NOMO-1 treated with DMSO at 0.1 percent for 48 hours (cell line): Measurements from ENCODE around the gene CLDND1.
A peak's percentile ranks its signal among the peaks of the same experiment; 100 is the strongest.

Source experiments
- DNase-seq: peaks from one replicate; lab custom pipeline; 2025; ENCODE audit not compliant: unreplicated experiment; lab: John Stamatoyannopoulos, UW

The CLDND1 gene

DNA sequence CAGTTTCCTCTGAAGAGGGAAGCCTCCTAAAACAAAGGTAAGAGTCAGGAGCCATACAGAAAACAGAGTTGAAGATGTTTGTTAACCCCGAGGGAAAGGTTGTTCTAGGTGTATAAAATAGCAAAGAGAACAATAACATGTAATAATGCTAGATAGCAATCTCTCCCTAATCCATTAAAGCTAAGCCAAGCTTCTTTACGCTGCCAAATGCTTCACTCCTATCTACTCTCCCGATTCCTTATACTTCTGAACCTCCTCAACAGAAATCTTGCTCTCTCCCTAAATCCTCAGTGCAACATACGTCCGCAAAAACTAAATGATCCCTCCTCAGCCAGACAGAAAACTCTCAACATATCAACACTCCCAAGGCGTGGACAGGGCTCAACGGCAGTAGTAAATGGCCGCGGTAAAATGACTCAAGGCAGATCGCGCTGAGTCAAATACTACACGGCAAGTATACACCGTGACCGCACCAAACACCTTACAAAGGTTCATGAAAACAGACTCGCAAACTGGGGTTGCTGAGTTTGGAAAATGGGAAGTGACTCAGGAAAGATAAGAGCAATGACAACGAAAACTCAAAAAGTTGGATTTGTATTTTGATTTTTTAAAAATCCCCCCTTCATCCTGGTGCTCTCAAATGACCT, 682 bp downstream of the CLDND1 start:
- peak; percentile 58 for DNase-seq

DNA sequence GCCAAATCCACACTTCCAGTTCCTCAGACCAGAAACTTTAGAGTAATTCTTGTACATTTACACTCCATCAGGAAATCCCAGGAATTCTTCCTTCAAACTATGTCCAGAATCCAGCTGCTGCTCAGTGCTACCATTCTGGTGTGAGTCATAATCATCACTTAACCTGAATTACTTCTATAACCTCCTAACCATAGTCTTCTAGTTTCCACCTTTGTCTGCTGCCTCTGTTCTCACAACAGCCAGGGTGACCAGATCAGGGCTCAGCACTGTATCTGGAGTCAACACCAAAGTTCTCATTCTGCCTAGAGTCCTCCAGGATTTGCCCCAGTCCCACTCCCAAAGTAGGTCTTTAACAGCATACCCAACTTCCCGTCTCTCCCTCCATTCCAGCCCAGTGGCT, 3.4 kb downstream of the CLDND1 start:
- DNase-seq: no peak

DNA sequence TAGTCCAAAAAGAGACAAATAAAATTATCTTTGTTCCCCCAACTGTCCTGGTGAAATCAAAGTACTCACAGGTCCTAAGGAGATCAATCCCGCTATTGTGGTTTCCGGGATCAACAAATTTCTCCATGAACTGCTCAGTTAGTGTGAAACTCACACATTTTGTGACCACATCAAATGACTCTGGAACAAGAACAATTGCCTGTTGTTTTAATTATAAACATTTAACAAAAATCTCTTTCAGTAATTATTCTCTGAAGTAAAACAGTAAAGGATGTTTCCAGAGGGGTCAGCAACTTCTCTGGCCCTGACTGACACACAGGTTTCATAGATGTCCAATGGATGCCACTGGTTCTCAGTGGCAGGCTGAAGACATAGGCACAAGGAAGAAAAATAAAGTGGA, 3.9 kb downstream of the CLDND1 start:
- no peak for DNase-seq

DNA sequence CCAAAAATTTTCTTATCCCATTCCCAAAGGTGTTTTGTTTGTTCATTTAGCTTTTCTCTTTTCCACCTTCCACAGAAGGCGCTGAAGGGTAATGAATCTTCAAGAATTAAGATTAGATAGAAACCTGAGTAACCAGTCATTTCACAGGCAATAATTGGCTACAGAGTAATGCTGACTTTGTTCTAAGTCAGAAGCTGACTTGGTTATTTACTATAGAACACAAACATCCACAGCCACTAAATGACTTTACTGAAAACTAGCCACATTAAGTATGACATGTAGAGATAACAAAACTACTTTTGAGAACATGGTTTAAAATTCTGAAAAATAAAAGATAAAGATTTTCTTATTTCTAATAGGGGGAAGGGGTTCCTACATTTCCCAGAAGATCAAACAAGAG, 7.8 kb downstream of the CLDND1 start:
- DNase-seq: no peak

DNA sequence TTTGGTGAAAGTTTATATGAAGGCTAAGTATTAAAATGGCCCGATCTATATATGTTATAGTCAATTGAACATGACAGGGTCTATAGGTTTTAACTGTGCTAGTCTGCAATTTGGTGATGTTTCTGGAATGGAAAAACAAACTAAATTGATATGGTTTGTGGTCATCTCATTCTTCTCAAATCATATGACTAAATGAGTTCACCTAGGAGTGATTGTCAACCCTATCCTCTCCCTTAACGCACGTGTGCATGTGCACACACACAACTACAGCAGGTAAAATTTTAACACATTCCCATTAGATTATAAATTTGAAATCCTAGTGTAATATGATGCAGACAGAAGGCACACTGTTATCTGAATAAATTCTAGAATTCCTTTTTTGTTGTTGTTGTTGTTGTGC, 9.0 kb downstream of the CLDND1 start:
- DNase-seq: no peak

DNA sequence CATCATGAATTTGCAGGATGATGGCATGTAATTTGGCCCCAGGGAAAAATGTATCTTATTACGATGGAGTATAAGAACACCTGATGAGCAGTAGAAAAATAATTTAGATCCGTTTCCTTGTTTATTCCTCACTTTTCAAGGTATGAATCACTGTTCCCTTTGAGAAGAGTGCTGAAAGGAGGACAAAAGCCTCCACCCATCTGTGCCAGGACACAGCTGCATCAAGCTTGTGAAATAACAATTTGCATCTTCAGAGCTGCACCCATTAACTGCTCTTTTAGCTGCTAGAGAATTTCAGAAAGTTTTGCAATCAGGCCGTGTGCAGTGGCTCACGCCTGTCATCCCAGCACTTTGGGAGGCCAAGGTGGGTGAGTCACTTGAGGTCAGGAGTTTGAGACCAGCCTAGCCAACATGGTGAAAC, 9.6 kb downstream of the CLDND1 start:
- peak; percentile 94 for DNase-seq

DNA sequence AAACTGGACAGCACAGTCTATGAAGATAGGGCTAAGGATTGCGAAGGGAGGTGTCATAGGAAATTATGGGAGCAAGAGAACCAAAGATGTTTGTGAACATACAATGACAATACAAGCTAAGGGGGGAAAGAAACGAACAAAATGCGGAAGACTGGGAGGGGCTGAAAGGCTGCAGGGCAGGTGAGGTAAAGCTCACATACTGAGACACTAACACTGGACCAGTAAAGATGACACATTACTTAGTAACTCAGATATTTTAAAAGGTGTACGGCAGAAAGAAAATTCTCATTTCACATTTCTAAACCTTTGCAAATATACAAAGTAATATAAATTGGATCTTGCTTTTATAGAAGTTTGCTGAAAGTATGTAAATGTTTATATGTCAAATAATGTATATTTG, 10.1 kb downstream of the CLDND1 start:
- DNase-seq: no peak

DNA sequence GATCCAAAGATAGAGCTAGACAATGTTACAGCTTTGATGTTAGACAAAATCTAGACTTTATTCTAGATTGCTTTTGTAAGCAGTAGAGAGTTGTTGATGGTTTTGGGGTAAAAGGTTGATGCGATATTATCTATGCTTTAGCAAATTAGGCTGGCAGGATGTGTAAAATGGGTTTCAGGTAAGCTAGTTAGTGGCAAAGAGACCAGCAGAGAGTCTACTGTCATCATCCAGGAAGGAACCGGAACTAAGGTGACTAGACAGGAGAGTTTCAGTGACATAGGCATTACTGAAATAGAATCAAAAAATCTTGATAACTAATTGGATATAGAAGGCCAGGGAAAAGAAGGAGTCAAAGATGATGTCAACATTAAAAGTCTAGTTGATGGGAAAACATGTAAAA, 14.1 kb downstream of the CLDND1 start:
- DNase-seq: no peak

DNA sequence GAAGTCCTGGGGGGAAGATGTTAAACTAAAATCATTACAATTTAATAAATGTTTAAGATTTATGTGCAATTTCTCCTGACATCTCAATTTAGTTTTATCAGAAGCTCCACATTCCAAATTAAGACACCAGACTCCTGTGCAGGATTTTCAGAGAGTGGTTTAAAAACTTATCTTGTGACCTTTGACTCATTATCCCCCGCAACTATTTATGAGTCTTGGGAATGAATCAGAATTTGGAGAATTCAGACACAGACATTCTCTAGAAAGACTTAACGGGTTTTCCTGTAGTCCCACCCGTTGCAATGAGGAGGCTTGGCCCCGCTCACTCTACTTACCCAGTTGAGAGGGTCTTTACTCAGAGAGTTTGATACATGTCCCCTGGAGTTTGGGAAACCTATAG, 18.2 kb downstream of the CLDND1 start:
- no peak for DNase-seq

DNA sequence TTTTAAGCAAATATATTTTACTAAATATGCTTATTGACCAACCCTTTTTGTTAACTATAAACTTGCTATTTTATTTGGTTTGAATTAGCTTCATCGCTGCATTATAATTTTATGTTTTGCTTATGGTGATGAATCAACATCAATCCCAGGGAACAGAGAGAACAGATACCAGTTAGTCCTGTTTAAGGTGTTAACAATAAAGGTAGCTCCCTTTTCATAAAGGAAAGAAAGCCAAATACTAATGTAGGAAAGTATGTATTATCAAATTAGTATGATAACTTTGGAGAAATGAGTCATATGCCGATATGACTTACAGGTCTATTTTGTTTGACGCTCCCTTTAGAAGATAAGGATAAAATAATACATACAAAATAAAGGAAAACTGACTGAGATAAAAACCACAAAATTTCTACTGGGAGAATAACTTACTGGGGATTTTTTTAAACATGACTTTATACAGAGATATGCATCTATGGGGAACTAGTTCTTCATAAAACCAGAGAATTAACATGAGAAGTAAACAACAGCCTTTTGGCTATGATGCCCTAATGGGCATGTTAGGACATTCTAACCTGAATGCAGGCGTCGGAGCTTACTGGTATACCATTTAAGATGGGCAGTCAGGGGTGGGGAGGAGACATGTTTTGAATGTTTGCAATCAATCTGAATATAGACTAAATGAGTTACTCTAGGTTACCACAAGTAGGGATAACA, 20.7 kb downstream of the CLDND1 start:
- DNase-seq: no peak

DNA sequence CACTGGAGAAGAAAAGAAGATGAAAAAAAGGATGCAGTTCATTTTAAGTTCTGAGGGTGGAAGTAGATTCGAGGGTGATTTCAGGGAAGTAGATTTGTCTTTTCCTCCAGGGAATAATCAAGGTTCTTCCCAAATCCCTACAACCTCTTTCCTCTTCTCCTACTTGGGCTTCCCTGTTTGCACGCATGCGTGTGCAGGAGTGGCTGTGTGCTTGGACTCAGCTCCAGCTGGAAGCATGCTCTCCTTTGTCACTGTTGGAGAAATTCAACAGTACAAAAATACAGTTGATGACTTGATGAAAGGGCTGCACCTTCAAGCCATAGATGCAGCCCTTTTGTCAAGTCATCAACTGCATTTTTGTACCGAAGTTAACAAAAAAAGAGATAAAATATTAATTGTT, 21.4 kb downstream of the CLDND1 start:
- DNase-seq: no peak

DNA sequence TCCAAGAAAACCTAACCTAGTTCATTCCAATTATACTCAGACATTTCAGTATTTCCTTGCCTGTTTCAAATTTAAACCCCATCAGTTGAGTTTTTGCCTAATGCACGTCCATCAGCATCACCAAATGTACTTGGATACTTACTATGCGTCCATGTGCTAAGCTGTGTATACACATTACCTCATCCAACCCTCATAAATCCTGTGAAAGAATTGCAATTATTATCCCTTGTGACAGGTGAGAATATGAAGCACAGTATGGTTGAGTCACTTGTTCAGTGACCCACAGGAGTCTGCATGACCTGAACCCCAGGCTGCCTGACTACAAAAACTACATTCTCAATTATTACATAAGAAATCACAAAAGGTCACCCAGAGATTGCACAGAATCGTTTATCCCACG, 22.7 kb downstream of the CLDND1 start:
- DNase-seq: no peak

DNA sequence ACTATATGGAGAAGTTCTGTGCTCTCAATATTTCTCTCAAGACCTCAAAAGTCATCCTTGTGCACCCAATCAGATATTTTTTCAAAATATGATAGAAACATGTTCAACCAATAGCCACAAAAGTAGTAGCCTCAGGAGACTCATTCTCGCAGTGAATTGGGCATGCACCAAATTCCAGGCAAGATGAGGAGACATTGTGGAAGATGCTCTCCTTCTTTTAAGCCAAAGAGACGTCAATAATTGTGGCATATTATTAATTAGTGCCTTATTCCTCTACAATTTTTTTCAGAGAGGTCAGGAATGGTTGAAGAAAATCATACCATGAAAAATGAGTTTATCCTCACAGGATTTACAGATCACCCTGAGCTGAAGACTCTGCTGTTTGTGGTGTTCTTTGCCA, 25.3 kb downstream of the CLDND1 start, which contains the start of gene OR5K2:
TSS of gene OR5K2 (plus strand) at position 301 of the 400 bp plus-strand sequence. CDS start at position 301, 0 bp downstream.
- no peak for DNase-seq

DNA sequence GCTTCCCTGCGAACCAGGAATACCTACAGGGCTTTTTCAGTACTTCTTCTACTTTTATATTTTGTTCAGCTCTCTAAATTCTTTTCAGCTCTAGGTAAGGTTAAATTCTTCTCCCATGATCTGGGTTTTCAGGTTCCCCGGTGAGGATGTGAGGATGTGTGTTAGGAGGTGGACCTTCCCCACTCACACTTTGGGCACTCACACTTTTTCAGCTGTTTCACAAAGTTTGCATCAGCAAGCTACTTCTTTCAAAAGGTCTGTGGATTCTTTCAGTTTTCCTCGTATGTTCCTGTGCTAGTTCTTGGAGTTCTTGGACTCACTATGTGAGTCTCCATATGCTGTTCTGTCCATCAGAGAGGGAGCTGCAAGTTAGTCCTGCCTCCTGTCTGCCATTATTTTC, 39.1 kb downstream of the CLDND1 start:
- DNase-seq: no peak

DNA sequence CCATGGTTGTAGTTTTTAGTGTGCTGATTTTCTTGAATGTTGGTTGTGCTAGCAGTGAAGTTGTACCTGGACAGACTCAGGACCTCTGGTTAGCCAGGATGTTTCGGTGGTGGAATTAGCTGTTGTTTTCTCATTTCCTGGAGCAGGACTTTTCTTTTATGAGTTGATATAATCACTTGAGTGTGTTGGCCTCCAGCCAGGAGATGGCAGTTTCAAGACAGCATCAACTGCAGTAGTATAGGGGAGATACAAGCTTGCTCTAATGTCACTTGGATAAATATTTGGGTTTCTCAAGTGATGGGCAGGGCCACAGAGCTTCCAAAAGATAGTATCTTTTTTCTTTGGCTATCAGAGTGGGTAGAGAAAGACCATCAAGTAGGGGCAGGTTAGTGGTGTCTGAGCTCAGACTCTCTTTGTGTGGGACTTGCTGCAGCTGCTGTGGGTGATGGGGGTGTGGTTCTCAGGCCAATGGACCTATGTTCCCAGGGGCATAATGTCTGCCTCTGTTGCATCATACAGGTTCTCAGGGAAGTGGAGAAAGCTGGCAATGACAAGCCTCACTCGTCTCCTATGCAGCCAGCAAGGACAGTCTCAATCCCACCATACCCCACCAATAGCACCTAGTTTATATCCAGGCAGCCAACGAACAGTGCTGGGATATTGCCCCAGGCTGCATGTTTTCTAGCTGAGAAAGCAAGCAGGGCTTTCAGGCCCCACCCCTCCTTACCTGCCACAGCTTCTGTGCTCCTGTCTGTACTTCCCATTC, 39.8 kb downstream of the CLDND1 start:
- DNase-seq: no peak
